Dermis microvascular lymphatic vessel endothelial cell (primary cell): ENCODE data around the gene ADD3. TPM values are rescaled to one million over a fixed set of nuclear protein-coding genes. Genes with fewer than 3 reads are reported as not detected.

Source experiments
- DNase-seq, 2 donors: peaks; one replicate each; pipeline versions ENCODE4 v3.0.0 to v3.0.0-alpha.2; 2010; ENCODE audit warnings: low read depth in 2 of 2
- total RNA-seq: library from RNA; depleted of rRNA; stranded (reverse); fragments of >200 nt; gene quantifications from 2 replicates; pipeline ENCODE4 v1.2.1, GENCODE V29; 2014

ADD3 gene
- total RNA-seq, 1 donor from 2014 or later, result 292 TPM

- no peak for DNase-seq
Measured at GRCh38 chr10:110150981-110151380, 143.2 kb downstream of the ADD3 start.

GRCh38 chr10:110151467-110151866 lies 143.7 kb downstream of the ADD3 start:
- DNase-seq, result no peak

- DNase-seq, result no peak
Measured at GRCh38 chr10:110151971-110152370, 144.2 kb downstream of the ADD3 start.

GRCh38 chr10:110153396-110153795 lies 145.6 kb downstream of the ADD3 start:
- no peak for DNase-seq

- DNase-seq, result no peak
Measured at GRCh38 chr10:110156046-110156445, 148.3 kb downstream of the ADD3 start.

GRCh38 chr10:110158051-110159005 lies 150.5 kb downstream of the ADD3 start:
- no peak for DNase-seq

- no peak for DNase-seq
Measured at GRCh38 chr10:110160081-110160480, 152.3 kb downstream of the ADD3 start.

- DNase-seq, result no peak
Measured at GRCh38 chr10:110160522-110160921, 152.7 kb downstream of the ADD3 start.

- no peak for DNase-seq
Measured at GRCh38 chr10:110162741-110163145, 155.0 kb downstream of the ADD3 start.

GRCh38 chr10:110163192-110163773 lies 155.5 kb downstream of the ADD3 start:
- no peak for DNase-seq

- no peak for DNase-seq
Measured at GRCh38 chr10:110163841-110164240, 156.1 kb downstream of the ADD3 start.

- no peak for DNase-seq
Measured at GRCh38 chr10:110165239-110165638, 157.5 kb downstream of the ADD3 start.

- DNase-seq, result no peak
Measured at GRCh38 chr10:110167149-110167548, 159.4 kb downstream of the ADD3 start.

GRCh38 chr10:110168601-110169481 lies 161.1 kb downstream of the ADD3 start:
- DNase-seq, result no peak

GRCh38 chr10:110169586-110169985 lies 161.8 kb downstream of the ADD3 start:
- DNase-seq, result no peak

- no peak for DNase-seq
Measured at GRCh38 chr10:110170142-110170971, 162.6 kb downstream of the ADD3 start.

GRCh38 chr10:110171032-110171431 lies 163.2 kb downstream of the ADD3 start:
- no peak for DNase-seq

- no peak for DNase-seq
Measured at GRCh38 chr10:110172155-110172554, 164.4 kb downstream of the ADD3 start.

- no peak for DNase-seq
Measured at GRCh38 chr10:110174201-110174600, 166.4 kb downstream of the ADD3 start.

GRCh38 chr10:110174816-110175215 lies 167.0 kb downstream of the ADD3 start:
- no peak for DNase-seq

GRCh38 chr10:110175406-110175805 lies 167.6 kb downstream of the ADD3 start:
- no peak for DNase-seq
